Spleen (tissue), 11 donors: ENCODE data around the gene ADARB2. TPM values are rescaled to one million over a fixed set of nuclear protein-coding genes. Genes with fewer than 3 reads are reported as not detected.
"Not testable (repeated sequence)": the region's sequence is repeated elsewhere in the genome, so short reads cannot be mapped to it uniquely, and the experiment has no call there.

Experiments
- DNase-seq: peaks from one replicate; pipeline ENCODE4 v3.0.0-alpha.2; 2020
- H3K27ac ChIP-seq, 8 donors: fragments of 200-600 bp; sonication (generic) in 7 of 8; 1 replicate in 4 of 8; 2 replicates in 4 of 8; pipeline versions ENCODE4 v1.5.0 to v1.8.0; 2016 to 2021; ENCODE audit warnings: inconsistent platforms in 4 of 8, mild to moderate bottlenecking in 4 of 8, moderate library complexity in 1 of 8
- H3K27me3 ChIP-seq, 7 donors: fragments of 200-600 bp; sonication (generic) in 6 of 7; replicated peaks in 1 of 7; 1 replicate in 4 of 7; 2 replicates in 3 of 7; pipeline versions ENCODE4 v1.5.0 to v1.8.0; 2016 to 2021; ENCODE audit warnings: inconsistent platforms in 3 of 7, mild to moderate bottlenecking in 1 of 7
- H3K36me3 ChIP-seq, 6 donors: fragments of 200-600 bp; sonication (generic) in 5 of 6; 1 replicate in 4 of 6; 2 replicates in 2 of 6; pipeline versions ENCODE4 v1.5.0 to v1.8.0; 2016 to 2021; ENCODE audit warnings: inconsistent platforms in 2 of 6
- H3K4me1 ChIP-seq, 6 donors: fragments of 200-600 bp; sonication (generic) in 5 of 6; 1 replicate in 3 of 6; 2 replicates in 3 of 6; pipeline versions ENCODE4 v1.5.0 to v1.8.0; 2016 to 2021; ENCODE audit warnings: inconsistent platforms in 3 of 6
- H3K4me3 ChIP-seq, 8 donors: fragments of 200-600 bp; sonication (generic) in 7 of 8; 1 replicate in 4 of 8; 2 replicates in 4 of 8; pipeline versions ENCODE4 v1.5.0 to v1.8.0; 2016 to 2021; ENCODE audit warnings: inconsistent platforms in 4 of 8, mild to moderate bottlenecking in 4 of 8, moderate library complexity in 2 of 8
- H3K9me3 ChIP-seq, 8 donors: fragments of 200-600 bp; sonication (generic) in 7 of 8; 1 replicate in 4 of 8; 2 replicates in 4 of 8; pipeline versions ENCODE4 v1.5.0 to v1.8.0; 2016 to 2021; ENCODE audit warnings: inconsistent platforms in 4 of 8
- POLR2A ChIP-seq, 3 donors: fragments of 450-650 bp; IDR thresholded peaks; one replicate each; pipeline ENCODE4 v1.5.1; 2017; ENCODE audit warnings: antibody characterized with exemption in 3 of 3, mild to moderate bottlenecking in 1 of 3
- POLR2AphosphoS5 ChIP-seq, 3 donors: sonication (generic); formaldehyde crosslinking; IDR thresholded peaks; one replicate each; pipeline ENCODE4 v1.5.1; 2017; ENCODE audit warnings: antibody characterized with exemption in 3 of 3
- WGBS, 5 donors: extraction: QIAGEN DNeasy Blood & Tissue Kit in 3 of 5; methylation state at CpG; one replicate each; pipeline versions ENCODE4 v1.1.5 to v1.1.7; 2013 to 2018; 5-methylcytosine and 5-hydroxymethylcytosine counted together
- intact Hi-C: fragments of 100-400 bp; cut with DNase I; formaldehyde crosslinking; loops from one replicate; pipeline ENCODE4 v1.15.0; 2023; ENCODE audit warnings: low total_unique reads
- polyA plus RNA-seq, 3 donors: library from polyadenylated mRNA; stranded (reverse); fragments of 200-250 nt; gene quantifications; one replicate each; pipeline ENCODE4 v1.2.1, GENCODE V29; 2013
- total RNA-seq, 7 donors: library from RNA; depleted of rRNA in 3 of 7; stranded (reverse); fragments of >200 nt in 3 of 7; fragmentation: NEBNext Ultra II Directional in 4 of 7; extraction: Animal tissue kit (Norgen Biotek cat#: 25700) in 4 of 7; gene quantifications; one replicate each; pipeline versions ENCODE4 v1.1.0 to v1.2.1, GENCODE V29; 2016 to 2021
- TF ChIP-seq, protein P1 (sequence below), 11 experiments: fragments of 200-600 bp in 7 of 11; fragments of 450-650 bp in 4 of 11; sonication (generic) in 4 of 11; IDR thresholded peaks in 8 of 11; conservative IDR thresholded peaks in 3 of 11; 1 replicate in 7 of 11; 2 replicates in 4 of 11; pipeline versions ENCODE4 v1.4.0 to v1.8.0; 2016 to 2021; ENCODE audit warnings: antibody characterized with exemption in 11 of 11, inconsistent platforms in 4 of 11, mild to moderate bottlenecking in 1 of 11
- donor health status: healthy with polysubstance abuse.
- donor health status: DM: no; HTN: no; CAD: no; lungs with moderate emphysema.
- donor health status: DM: no; HTN: no; CAD: no.
- donor health status: Bipolar disorder and iron deficiency.
- donor health status: healthy.
- donor health status: DM: no; HTN: no; CAD: no.
- donor health status: DM: yes; HTN: yes; CAD: no.

ADARB2 gene
- total and polyA plus RNA-seq, 10 donors, result 0.05 to 8.1 (median 0.96) TPM

- intact Hi-C loops, result no loop called here
- H3K27me3 ChIP-seq, result peaks cover 0 to 70% (median 8%) of the 10 kb centered on the region in 7 donors
- TF ChIP-seq, protein P1, sequence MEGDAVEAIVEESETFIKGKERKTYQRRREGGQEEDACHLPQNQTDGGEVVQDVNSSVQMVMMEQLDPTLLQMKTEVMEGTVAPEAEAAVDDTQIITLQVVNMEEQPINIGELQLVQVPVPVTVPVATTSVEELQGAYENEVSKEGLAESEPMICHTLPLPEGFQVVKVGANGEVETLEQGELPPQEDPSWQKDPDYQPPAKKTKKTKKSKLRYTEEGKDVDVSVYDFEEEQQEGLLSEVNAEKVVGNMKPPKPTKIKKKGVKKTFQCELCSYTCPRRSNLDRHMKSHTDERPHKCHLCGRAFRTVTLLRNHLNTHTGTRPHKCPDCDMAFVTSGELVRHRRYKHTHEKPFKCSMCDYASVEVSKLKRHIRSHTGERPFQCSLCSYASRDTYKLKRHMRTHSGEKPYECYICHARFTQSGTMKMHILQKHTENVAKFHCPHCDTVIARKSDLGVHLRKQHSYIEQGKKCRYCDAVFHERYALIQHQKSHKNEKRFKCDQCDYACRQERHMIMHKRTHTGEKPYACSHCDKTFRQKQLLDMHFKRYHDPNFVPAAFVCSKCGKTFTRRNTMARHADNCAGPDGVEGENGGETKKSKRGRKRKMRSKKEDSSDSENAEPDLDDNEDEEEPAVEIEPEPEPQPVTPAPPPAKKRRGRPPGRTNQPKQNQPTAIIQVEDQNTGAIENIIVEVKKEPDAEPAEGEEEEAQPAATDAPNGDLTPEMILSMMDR (IDR thresholded peaks at IDR 0.05 in 8 of 11, conservative IDR thresholded peaks at IDR 0.05 in 3 of 11), result no peak
- TF ChIP-seq POLR2A (IDR thresholded peaks at IDR 0.05) (no peak), POLR2AphosphoS5 (IDR thresholded peaks at IDR 0.05) (no peak)
These were observed 322.4 kb downstream of the ADARB2 start for GRCh38 chr10:1414893-1415292.

DNA sequence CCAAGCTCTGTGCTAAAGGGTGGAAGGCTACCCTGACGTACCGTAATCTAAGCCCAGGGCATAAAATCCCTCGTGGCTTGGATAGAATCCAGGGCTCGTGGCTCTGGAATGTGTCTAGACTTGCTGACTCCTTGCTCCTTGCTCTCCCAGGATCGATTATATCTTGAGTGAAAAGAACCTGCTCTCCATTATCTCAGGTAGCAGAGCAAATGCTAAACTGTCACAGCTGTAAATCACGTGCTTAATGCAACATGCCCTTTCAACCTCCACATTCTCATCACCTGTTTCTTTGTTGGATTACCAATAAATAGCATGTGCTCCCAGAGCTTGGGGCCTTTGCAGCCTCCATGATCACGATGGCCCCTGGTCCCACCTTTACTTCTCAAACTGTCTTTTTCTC is 323.0 kb downstream of the ADARB2 start:
- intact Hi-C loops, H3K27ac ChIP-seq, H3K36me3 ChIP-seq, DNase-seq, H3K4me3 ChIP-seq, H3K4me1 ChIP-seq, H3K9me3 ChIP-seq: not testable (repeated sequence)
- H3K27me3 ChIP-seq, result peaks cover 0 to 64% (median 5%) of the 10 kb centered on the region in 7 donors
- WGBS, 5 donors, result 73 to 82% (median 76%) methylated on average over 7 of the region's 7 CpGs

More at GRCh38 chr10:1414893-1415292, 322.4 kb downstream of the ADARB2 start:
- no peaks in the 10 kb centered on the region for H3K36me3 ChIP-seq
- H3K4me3 ChIP-seq, result no peak overlapping the region
- no peak for DNase-seq
- H3K4me1 ChIP-seq, result peaks cover 0 to 9% (median 3%) of the 10 kb centered on the region in 6 donors
- no peak overlapping the region for H3K27ac ChIP-seq
- no peaks in the 10 kb centered on the region for H3K9me3 ChIP-seq

DNA sequence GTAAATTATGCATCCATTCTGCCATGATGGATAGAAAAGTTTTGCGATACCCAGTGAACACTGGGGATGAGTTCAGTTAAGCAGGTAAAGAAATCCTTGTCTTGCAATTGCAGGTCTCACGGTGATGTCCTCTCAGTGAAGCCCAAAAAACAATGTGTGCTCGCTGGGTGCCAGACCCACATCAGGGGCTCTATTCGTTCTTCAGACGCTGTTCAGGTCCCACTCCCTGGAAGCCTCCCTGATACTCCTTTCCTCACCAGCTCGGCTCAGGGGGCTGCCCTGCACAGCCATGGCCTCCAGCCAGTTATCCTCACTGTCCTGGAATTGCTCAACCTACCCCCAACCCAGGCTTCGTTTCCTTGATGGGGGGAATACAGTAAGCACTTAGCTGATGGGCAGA is 323.5 kb downstream of the ADARB2 start:
- intact Hi-C loops, result no loop called here
- Histone ChIP-seq H3K36me3 (no peaks in the 10 kb centered on the region), H3K4me3 (no peak overlapping the region), H3K9me3 (no peaks in the 10 kb centered on the region), H3K27ac (no peak overlapping the region), H3K27me3 (peaks cover 0 to 64% (median 5%) of the 10 kb centered on the region in 7 donors), H3K4me1 (peaks cover 0 to 9% (median 2%) of the 10 kb centered on the region in 6 donors)
- WGBS, 5 donors, result 82 to 96% (median 89%) methylated on average over 7 of the region's 7 CpGs
- TF ChIP-seq, protein P1 (IDR thresholded peaks at IDR 0.05 in 8 of 11, conservative IDR thresholded peaks at IDR 0.05 in 3 of 11), result no peak
- TF ChIP-seq POLR2AphosphoS5 (IDR thresholded peaks at IDR 0.05) (no peak), POLR2A (IDR thresholded peaks at IDR 0.05) (no peak)
- DNase-seq, result no peak

GRCh38 chr10:1413256-1413655 is 324.1 kb downstream of the ADARB2 start:
- intact Hi-C loops, result no loop called here
- 78 to 93% (median 88%) methylated on average over 9 to 11 of the region's 11 CpGs for WGBS, 5 donors
- TF ChIP-seq POLR2A (IDR thresholded peaks at IDR 0.05) (no peak), POLR2AphosphoS5 (IDR thresholded peaks at IDR 0.05) (no peak)
- TF ChIP-seq, protein P1 (IDR thresholded peaks at IDR 0.05 in 8 of 11, conservative IDR thresholded peaks at IDR 0.05 in 3 of 11), result no peak

More at GRCh38 chr10:1413256-1413655, 324.1 kb downstream of the ADARB2 start:
- DNase-seq, result peak; percentile 17
- Histone ChIP-seq H3K27ac (no peak overlapping the region), H3K4me1 (peaks cover 0 to 9% (median 2%) of the 10 kb centered on the region in 6 donors), H3K36me3 (no peaks in the 10 kb centered on the region), H3K27me3 (peaks cover 0 to 64% (median 5%) of the 10 kb centered on the region in 7 donors), H3K9me3 (no peaks in the 10 kb centered on the region), H3K4me3 (no peak overlapping the region)
